T-helper 22 cell (primary cell): Measurements from ENCODE around the gene SAP25.
"Not testable (repeated sequence)": the region's sequence is repeated elsewhere in the genome, so short reads cannot be mapped to it uniquely, and the experiment has no call there.

Experiments
- DNase-seq: peaks from one replicate; pipeline ENCODE4 v3.0.0-alpha.2; 2020; ENCODE audit warnings: low read depth

Gene SAP25

DNA sequence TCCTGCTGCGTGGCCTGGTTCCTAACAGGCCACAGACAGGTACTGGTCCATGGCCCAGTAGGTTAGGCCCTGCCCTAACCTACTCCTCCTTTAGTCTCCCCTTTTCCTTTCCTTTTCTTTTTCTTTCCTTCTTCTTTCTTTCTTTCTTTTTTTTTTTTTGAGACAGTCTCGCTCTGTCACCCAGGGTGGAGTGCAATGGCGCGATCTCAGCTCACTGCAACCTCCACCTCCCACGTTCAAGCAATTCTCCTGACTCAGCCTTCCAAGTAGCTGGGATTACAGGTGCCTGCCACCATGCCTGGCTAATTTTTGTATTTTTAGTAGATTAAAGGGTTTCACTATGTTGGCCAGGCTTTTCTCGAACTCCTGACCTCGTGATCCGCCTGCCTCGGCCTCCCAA, 37.7 kb downstream of the SAP25 start:
- DNase-seq: not testable (repeated sequence)

DNA sequence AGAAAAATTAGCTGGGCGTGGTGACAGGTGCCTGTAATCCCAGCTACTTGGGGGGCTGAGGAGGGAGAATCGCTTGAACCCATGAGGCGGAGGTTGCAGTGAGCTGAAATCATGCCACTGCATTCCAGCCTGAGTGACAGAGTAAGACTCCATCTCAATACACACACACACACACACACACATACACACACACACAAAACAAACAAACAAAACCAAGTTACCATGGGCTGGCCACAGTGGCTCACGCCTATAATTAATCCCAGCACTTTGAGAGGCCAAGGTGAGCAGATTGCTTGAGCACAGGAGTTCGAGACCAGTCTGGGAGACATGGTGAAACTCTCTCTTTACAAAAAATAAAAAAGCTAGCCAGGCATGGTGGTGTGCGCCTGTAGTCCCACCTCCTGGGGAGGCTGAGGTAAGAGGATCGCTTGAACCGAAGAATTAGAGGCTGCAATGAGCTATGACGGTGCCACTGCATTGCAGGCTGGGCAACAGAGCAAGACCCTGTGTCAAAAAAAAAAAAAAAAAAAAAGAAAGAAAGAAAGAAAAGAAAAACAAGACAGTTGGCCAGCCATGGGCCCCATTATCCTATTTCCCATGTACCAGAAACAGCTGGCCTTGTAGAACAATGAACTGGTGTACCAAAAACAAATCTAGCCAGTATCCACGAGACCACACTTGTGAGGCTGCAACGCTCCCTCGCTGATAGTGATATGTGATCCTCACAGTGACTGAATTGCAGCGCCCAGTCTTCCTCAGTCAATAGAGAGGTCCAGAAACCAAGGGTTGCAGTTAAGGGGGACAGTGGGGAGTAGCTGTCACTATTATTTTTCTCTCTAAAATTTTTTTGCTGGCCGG, 41.3 kb downstream of the SAP25 start:
- no peak for DNase-seq

DNA sequence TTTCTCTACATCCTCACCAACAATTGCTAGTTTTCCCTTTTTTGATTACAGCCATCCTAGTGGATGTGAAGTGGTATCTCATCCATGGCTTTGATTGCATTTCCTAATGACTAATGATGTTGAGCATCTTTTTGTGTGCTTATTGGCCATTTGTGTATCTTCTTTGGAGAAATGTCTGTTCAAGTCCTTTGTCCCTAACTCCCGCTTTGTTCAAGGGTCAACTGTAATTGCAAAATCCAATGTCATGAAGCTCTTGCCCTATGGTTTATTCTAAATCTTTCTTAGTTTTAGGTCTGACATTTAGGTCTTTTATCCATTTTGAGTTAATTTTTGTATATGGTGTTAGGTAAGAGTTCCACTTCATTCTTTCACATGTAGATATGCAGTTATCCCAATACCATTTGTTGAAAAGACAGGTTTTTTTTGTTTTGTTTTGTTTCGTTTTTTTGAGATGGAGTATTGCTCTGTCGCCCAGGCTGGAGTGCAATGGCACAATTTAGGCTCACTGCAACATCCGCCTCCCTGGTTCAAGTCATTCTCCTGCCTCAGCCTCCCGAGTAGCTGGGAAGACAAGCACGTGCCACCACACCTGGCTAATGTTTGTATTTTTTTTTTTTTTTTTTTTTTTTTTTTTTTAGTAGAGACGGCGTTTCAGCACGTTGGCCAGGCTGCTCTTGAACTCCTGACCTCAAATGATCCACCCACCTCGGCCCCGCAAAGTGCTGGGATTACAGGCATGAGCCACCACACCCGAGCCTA, 45.4 kb downstream of the SAP25 start:
- not testable (repeated sequence) for DNase-seq

DNA sequence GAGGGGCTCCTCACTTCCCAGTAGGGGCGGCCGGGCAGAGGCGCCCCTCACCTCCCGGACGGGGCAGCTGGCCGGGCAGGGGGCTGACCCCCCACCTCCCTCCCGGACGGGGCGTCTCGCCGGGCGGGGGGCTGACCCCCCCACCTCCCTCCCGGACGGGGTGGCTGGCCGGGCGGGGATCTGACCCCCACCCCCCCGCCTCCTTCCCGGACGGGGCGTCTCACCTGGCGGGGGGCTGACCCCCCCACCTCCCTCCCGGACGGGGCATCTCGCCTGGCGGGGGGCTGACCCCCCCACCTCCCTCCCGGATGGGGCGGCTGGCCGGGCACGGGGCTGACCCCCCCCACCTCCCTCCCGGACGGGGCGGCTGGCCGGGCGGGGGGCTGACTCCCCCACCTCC, 50.5 kb downstream of the SAP25 start:
- DNase-seq: not testable (repeated sequence)
